Measurements from ENCODE around the gene ZNF467. TPM values are rescaled to one million over a fixed set of nuclear protein-coding genes. Genes with fewer than 3 reads are reported as not detected.

ZNF467 gene
- total RNA-seq, 1 donor from 2014 or later = 0.17 TPM

DNA sequence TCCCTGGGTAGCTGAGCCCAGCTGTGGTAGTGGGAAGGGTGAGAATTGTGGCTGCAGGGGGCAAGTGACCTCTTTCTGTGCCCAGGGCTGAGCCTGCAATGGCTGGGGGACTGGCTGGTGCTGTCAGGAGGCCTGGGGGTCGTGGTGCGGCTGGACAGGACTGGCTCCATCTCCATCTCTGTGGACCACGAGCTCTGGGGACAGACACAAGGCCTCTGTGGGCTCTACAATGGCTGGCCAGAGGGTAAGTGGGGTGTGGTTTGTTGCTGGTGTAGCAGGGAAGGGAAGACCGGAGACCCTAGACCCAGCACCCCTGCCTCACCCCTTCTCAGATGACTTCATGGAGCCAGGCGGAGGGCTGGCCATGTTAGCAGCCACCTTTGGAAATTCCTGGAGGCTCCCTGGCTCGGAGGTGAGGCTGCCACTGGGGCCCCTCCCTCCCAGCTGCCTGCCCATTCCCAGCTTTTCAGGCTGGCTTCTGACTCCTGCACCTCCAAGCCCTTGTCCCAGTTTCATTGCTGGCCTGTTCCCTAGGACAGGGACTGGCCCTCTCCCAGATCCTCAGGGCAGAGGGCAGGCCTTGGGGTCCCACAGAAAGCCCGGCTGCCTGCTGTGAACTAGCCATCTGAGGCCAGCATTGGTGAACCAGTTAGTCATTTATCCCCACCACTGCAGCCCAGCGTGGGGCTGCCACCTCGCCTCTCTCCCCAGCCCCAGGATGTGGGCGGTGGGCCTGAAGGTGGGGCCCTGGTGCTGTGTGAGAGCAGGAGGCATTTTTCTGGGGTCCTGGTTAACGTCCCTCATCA lies 5.5 kb upstream of the ZNF467 start:
- peaks cover 13% of the 10 kb centered on the region for H4K20me1 ChIP-seq (ENCODE audit: low read depth)
- H3K27me3 ChIP-seq = peaks cover 30% of the 10 kb centered on the region
- no peak for DNase-seq (ENCODE audit: low spot score)
- no peaks in the 10 kb centered on the region for H3K36me3 ChIP-seq
- H3K4me1 ChIP-seq = peaks cover 16% of the 10 kb centered on the region
- TF ChIP-seq EZH2phosphoT487 (IDR thresholded peaks at IDR 0.05) = no peak
- TF ChIP-seq, protein P1, sequence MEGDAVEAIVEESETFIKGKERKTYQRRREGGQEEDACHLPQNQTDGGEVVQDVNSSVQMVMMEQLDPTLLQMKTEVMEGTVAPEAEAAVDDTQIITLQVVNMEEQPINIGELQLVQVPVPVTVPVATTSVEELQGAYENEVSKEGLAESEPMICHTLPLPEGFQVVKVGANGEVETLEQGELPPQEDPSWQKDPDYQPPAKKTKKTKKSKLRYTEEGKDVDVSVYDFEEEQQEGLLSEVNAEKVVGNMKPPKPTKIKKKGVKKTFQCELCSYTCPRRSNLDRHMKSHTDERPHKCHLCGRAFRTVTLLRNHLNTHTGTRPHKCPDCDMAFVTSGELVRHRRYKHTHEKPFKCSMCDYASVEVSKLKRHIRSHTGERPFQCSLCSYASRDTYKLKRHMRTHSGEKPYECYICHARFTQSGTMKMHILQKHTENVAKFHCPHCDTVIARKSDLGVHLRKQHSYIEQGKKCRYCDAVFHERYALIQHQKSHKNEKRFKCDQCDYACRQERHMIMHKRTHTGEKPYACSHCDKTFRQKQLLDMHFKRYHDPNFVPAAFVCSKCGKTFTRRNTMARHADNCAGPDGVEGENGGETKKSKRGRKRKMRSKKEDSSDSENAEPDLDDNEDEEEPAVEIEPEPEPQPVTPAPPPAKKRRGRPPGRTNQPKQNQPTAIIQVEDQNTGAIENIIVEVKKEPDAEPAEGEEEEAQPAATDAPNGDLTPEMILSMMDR (IDR thresholded peaks at IDR 0.05) = no peak
- no peak for TF ChIP-seq EZH2 (IDR thresholded peaks at IDR 0.05)
- peaks cover 7% of the 10 kb centered on the region for H3F3A ChIP-seq (ENCODE audit: low read depth)
- H2AFZ ChIP-seq (replicated peaks) = no peak overlapping the region
- H3K9me3 Mint-ChIP-seq = no peaks in the 10 kb centered on the region
- H3K27me3 Mint-ChIP-seq (ENCODE audit: insufficient read depth, low read depth) = peaks cover 22% of the 10 kb centered on the region
- no peaks in the 10 kb centered on the region for H3K79me2 ChIP-seq (ENCODE audit: low read depth)
- no peak overlapping the region for H3K4me3 Mint-ChIP-seq
- H3K4me1 Mint-ChIP-seq = peaks cover 28% of the 10 kb centered on the region
- no peaks in the 10 kb centered on the region for H3K36me3 Mint-ChIP-seq
- H3K4me3 ChIP-seq = no peak overlapping the region
- no peaks in the 10 kb centered on the region for H3K9me3 ChIP-seq (ENCODE audit: low read depth)
- no peak overlapping the region for H3K9ac ChIP-seq
- no peak overlapping the region for H3K27ac ChIP-seq
- no peak overlapping the region for H3K4me2 ChIP-seq
- H3K27ac Mint-ChIP-seq = no peak overlapping the region

DNA sequence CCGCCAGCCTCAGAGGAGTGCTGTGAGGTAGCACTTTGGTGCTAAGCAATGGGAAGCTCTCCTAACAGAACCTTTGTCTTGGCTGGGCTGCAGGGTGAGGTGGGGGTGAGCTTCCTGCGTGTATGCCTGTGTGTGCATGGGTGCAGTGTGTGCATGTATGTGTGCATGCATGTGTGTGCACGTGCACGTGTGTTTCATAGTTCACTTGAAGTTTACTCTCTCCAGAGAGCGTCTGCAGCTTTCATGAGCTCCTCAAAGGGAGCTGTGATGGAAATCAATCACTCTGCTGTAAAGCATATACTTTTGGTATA lies 4.9 kb upstream of the ZNF467 start:
- no peaks in the 10 kb centered on the region for H3K9me3 Mint-ChIP-seq
- Histone ChIP-seq H3K79me2 (ENCODE audit: low read depth) (no peaks in the 10 kb centered on the region), H3K4me3 (no peak overlapping the region), H3K4me2 (no peak overlapping the region), H3K27me3 (peaks cover 36% of the 10 kb centered on the region), H4K20me1 (ENCODE audit: low read depth) (peaks cover 15% of the 10 kb centered on the region), H3K36me3 (no peaks in the 10 kb centered on the region), H3F3A (ENCODE audit: low read depth) (peaks cover 7% of the 10 kb centered on the region), H3K9me3 (ENCODE audit: low read depth) (no peaks in the 10 kb centered on the region), H3K4me1 (peaks cover 13% of the 10 kb centered on the region), H3K9ac (no peak overlapping the region), H3K27ac (no peak overlapping the region), H2AFZ (replicated peaks) (no peak overlapping the region)
- H3K27me3 Mint-ChIP-seq (ENCODE audit: insufficient read depth, low read depth) = peaks cover 21% of the 10 kb centered on the region
- no peak overlapping the region for H3K4me3 Mint-ChIP-seq
- no peaks in the 10 kb centered on the region for H3K36me3 Mint-ChIP-seq
- peaks cover 28% of the 10 kb centered on the region for H3K4me1 Mint-ChIP-seq
- no peak for DNase-seq (ENCODE audit: low spot score)
- TF ChIP-seq, protein P1 (IDR thresholded peaks at IDR 0.05) = no peak
- TF ChIP-seq EZH2 (IDR thresholded peaks at IDR 0.05) (no peak), EZH2phosphoT487 (IDR thresholded peaks at IDR 0.05) (no peak)
- H3K27ac Mint-ChIP-seq = no peak overlapping the region

DNA sequence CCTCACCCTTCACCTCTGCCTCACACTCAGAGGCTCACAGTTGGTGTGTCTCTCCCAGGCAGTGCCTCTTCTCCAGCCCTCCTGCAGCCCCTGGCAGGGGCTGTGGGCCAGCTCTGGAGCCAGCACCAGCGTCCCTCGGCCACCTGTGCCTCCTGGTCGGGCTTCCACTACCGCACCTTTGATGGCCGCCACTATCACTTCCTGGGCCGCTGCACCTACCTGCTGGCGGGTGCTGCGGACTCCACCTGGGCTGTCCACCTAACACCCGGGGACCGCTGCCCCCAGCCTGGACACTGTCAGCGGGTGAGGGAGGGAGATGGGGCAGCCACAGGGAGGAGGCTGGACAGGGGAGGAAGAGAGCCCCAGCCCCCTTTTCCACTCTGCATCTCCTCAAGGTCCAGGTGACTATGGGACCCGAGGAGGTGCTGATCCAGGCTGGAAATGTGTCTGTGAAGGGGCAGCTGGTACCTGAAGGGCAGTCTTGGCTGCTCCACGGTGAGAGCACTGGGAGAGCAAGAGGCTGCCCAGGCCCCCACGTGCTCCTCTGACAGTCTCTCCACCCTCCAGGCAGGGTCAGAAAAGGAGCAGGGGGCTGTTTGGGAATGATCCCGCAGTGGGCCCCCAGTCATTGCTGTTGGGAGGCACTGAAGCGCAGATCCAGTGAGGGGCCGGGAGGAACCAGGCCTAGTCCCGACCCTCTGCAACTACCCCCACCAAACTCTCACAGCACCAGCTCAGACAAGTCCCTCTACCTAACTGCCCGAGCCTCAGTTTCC lies 4.4 kb upstream of the ZNF467 start:
- Histone ChIP-seq H2AFZ (replicated peaks) (no peak overlapping the region), H3K9ac (no peak overlapping the region), H3K4me1 (peaks cover 11% of the 10 kb centered on the region), H3K4me3 (no peak overlapping the region), H3K9me3 (ENCODE audit: low read depth) (no peaks in the 10 kb centered on the region), H3K4me2 (no peak overlapping the region), H4K20me1 (ENCODE audit: low read depth) (peaks cover 15% of the 10 kb centered on the region), H3K27ac (no peak overlapping the region), H3K79me2 (ENCODE audit: low read depth) (no peaks in the 10 kb centered on the region), H3K36me3 (no peaks in the 10 kb centered on the region), H3F3A (ENCODE audit: low read depth) (peaks cover 10% of the 10 kb centered on the region), H3K27me3 (peaks cover 42% of the 10 kb centered on the region)
- H3K27me3 Mint-ChIP-seq (ENCODE audit: insufficient read depth, low read depth) = peaks cover 21% of the 10 kb centered on the region
- H3K27ac Mint-ChIP-seq = peak overlapping the region; percentile 90
- H3K4me3 Mint-ChIP-seq = no peak overlapping the region
- H3K9me3 Mint-ChIP-seq = no peaks in the 10 kb centered on the region
- no peak for TF ChIP-seq EZH2phosphoT487 (IDR thresholded peaks at IDR 0.05)
- TF ChIP-seq, protein P1 (IDR thresholded peaks at IDR 0.05) = no peak
- no peak for TF ChIP-seq EZH2 (IDR thresholded peaks at IDR 0.05)
- no peaks in the 10 kb centered on the region for H3K36me3 Mint-ChIP-seq
- peaks cover 28% of the 10 kb centered on the region for H3K4me1 Mint-ChIP-seq
- no peak for DNase-seq (ENCODE audit: low spot score)
